GM08714 (cell line): ENCODE results near the gene TREX2.

Experiments
- H3K4me3 ChIP-seq: fragments of 200-500 bp; sonication (Bioruptor generic); 2 replicates; pipeline ENCODE4 v1.5.1; 2014; ENCODE audit warnings: mild to moderate bottlenecking, low read length, inconsistent platforms
- ZNF274 ChIP-seq: IDR thresholded peaks from 2 replicates; pipeline ENCODE4 v1.6.1; 2012; ENCODE audit warnings: mild to moderate bottlenecking, low read depth, low read length

TREX2 gene

GRCh38 chrX:153441981-153442380, 3.9 kb downstream of the TREX2 start:
- no peak for TF ChIP-seq ZNF274
- H3K4me3 ChIP-seq, result no peak overlapping the region

DNA sequence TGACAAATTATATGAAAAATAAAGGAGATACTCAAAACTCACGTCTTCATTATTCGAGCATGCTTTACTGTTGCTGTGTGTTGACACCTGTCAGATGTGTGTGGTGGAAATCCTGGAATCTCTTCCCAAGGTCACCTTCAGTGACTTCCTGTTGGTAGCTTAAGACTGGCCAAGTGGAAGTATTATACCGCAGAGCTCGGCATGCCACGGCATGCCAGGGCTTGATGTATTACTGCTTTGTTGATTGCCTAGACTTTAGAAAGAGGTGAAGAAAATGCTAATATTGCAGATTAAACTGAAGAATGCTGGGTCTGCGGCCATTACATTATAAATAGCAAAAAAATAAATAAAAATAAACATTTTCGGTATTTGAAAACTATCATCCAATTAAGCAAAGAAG, 4.6 kb downstream of the TREX2 start:
- no peak overlapping the region for H3K4me3 ChIP-seq
- TF ChIP-seq ZNF274, result no peak

DNA sequence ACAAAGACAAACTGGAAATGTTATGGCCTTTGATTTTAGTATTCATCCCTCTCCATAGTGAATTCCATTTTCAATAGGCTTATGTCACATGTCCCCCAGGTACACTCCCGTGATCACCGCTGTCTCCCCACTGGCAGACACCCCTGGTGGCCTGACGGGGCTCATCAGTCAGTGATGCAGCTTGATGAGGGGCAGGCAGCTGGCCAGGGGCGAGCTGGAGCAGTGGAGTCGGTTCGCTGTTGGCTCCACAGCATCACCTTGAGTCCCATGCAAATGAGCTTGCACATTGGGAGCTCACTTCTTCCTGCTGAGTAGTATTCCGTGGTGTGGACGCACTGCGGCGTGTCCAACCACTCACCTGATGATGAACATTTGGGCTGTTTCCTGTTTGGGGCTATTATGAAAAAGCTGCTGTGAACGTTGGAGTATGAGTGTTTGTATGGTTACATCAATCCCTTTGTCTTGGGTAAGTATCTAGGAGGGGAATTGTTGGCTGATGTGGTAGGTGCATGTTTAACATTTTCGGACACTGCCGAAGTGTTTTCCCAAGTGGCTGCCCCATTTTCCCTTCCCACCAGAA, 5.2 kb downstream of the TREX2 start:
- TF ChIP-seq ZNF274, result no peak
- no peak overlapping the region for H3K4me3 ChIP-seq

DNA sequence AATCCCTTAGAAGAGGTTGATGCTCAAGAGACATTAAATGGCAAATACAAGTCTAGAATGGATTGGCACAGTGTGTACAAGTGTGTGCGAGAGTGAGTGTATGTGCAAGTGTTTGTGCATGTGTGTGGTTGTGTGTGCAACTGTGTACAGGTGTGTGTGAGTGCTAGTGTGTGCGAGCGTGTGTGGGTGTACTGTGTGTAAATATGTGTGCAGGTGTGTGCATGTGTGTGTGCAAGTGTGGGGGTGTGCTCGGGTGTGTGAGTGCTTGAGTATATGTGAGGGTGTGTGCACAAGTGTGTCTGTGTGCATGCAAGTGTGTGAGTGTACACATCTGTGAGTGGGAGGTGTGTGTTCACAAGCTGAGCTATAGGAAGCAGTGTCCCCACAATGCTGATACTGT, 5.9 kb downstream of the TREX2 start:
- TF ChIP-seq ZNF274, result no peak
- H3K4me3 ChIP-seq, result no peak overlapping the region

DNA sequence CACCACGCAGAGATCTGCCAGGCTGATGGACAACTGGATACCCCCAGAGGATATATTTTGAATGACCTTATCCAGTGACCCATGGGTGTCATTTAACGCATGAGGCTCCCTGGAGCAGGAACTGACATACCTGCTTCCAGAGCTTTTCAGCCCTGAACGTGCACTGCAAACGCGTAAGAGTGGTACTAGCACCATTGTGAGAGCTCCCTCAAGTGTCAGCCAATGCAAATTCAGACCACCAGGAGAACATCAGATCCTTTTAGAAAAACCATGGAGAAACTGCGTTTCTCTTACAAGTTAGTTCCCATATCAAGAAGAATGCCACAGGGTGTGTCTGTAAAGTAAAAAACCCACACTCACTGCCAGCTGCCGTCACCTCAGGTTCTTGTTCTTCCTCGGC, 7.3 kb downstream of the TREX2 start:
- TF ChIP-seq ZNF274, result no peak
- H3K4me3 ChIP-seq, result no peak overlapping the region

GRCh38 chrX:153435845-153436244, 10.0 kb downstream of the TREX2 start:
- no peak for TF ChIP-seq ZNF274

DNA sequence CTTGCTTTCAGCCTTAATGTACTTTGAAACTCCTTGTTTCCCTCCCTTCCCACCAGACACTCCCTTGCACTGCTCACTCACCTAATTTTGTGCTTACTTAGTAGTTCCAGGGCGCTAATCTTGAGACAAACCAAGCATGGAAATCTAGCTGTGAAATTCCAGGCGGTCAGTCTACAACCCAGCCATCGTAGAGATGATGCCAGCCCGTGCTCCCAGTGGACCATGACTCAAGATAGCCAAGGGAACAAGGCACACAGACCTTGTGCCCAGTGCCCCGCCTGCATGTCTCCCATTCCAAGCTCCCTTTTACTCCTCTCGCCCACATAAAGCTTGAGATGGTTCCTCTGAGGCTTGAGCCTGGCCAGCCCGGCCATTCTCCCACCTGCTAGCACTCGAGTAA, 11.1 kb downstream of the TREX2 start:
- TF ChIP-seq ZNF274, result no peak
- H3K4me3 ChIP-seq, result no peak overlapping the region

More at GRCh38 chrX:153435845-153436244, 10.0 kb downstream of the TREX2 start:
- H3K4me3 ChIP-seq, result no peak overlapping the region

- TF ChIP-seq ZNF274, result no peak
Observed at GRCh38 chrX:153433781-153434285, 12.0 kb downstream of the TREX2 start.

DNA sequence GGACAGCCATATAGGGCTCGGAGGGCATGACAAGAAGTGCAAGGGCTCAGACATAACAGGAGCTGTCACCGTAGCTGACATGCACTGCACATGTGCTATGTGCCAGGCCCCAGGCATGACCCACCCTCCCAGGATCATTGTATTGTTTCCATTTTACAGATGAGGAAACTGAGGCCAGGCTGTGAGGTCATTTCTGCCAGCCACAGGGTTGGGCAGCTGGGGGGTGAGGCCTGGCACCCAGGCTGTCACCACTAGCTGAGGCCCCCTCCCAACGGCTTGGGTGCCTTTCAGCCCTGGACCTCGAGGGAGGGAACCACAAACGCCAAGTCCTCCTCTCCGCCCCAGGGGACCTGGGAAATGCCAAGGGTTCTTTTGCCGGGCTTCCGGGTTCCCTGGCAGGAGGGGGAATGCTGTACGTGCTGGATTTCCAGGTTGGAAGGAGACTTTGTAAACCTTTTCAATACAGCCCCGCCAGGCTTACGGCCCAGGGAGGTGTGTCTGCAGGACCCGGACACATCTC, 12.6 kb downstream of the TREX2 start:
- no peak for TF ChIP-seq ZNF274
- H3K4me3 ChIP-seq, result no peak overlapping the region

More at GRCh38 chrX:153433781-153434285, 12.0 kb downstream of the TREX2 start:
- H3K4me3 ChIP-seq, result no peak overlapping the region

DNA sequence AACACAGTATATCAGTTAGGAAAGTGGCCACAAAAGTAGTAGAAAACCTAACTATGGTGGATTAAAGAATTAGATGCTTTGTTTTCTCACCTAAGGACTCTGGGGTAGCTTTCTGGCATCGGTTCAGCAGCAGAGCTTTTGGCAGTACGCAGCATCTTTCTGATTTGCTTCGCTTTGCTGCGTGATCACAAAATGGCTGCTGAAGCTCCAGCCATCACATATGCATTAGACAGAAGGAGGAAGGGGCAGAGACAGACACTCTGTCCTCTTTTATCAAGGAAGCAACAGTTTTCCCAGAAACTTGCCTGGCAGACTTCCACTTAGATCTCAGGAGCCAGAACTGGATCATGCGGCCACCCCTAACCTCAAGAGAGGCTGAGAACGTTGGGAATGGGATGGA, 15.1 kb downstream of the TREX2 start:
- no peak overlapping the region for H3K4me3 ChIP-seq
- no peak for TF ChIP-seq ZNF274

DNA sequence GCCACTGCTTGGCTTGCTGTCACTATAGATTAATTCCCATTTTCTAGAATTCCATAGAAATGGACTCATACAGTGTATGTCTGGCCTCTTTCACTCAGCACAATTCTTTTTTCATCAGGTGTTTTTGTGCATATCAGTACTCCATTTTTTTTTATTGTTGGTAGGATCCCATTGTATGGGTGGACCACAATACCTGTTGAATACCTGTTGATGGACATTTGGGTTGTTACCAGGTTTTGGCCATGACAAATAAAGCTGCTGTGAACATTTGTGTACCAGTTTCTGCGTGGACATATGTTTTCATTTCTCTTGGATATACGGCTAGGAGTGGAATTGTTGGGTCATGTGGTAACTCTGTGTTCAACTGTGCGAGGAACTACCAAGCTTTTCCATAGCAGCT, 19.7 kb downstream of the TREX2 start:
- no peak overlapping the region for H3K4me3 ChIP-seq

DNA sequence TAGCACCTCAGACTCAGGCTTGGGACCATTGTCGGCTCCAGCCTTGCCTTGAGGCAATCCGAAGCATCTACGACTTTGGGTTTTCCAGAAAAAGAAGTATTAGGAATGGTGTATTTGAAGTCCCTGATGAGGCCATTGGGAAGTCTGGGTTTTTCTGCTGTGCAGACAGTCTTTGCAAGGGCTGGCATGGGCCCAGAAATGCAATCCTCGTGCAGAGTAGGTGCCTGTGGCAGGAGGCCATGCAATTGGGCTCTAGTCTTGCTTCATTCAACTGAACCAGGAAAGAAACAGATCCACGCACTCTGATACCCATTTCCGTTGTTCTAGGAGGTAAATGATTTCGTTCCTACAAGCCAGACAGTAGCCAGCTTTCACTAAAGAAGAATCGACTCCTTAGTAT, 22.2 kb downstream of the TREX2 start:
- no peak overlapping the region for H3K4me3 ChIP-seq
- no peak for TF ChIP-seq ZNF274

More for the DNA sequence above, 19.7 kb downstream of the TREX2 start:
- no peak for TF ChIP-seq ZNF274

- TF ChIP-seq ZNF274, result no peak
- no peak overlapping the region for H3K4me3 ChIP-seq
Observed at GRCh38 chrX:153421856-153422255, 24.0 kb downstream of the TREX2 start.

GRCh38 chrX:153420851-153421599, 24.8 kb downstream of the TREX2 start:
- no peak overlapping the region for H3K4me3 ChIP-seq
- TF ChIP-seq ZNF274, result no peak

DNA sequence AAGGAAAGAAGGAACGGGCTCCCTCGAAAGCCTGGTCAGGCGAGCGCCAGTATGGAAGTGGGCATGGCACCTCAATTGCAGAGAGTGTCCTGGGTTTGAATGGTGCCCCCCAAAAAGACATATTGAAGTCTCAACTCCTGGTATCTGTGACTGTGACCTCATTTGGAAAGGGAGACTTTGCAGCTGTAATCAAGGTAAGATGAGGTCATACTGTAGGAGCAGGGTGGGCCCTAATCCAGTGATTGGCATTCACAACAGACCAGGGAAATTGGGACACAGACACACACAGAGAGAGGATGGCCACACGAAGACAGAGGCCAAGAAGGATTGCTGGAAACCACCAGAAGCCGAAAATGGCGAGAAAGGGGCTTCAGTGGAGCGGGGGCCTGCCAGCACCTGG, 28.2 kb downstream of the TREX2 start:
- no peak for TF ChIP-seq ZNF274

GRCh38 chrX:153416781-153417450, 28.9 kb downstream of the TREX2 start:
- no peak for TF ChIP-seq ZNF274
- no peak overlapping the region for H3K4me3 ChIP-seq

More for the DNA sequence above, 28.2 kb downstream of the TREX2 start:
- no peak overlapping the region for H3K4me3 ChIP-seq
